ENCODE results near the gene RFX3.

- TF ChIP-seq CTCF (IDR thresholded peaks at IDR 0.05; ENCODE audit: borderline replicate concordance, extremely low read depth, low read length, poor library complexity, severe bottlenecking) = no peak
- no peak for TF ChIP-seq EZH2 (IDR thresholded peaks at IDR 0.05; ENCODE audit: borderline replicate concordance, low read depth, low read length, severe bottlenecking)
Measured at GRCh38 chr9:3239240-3239639, 286.6 kb downstream of the RFX3 start.
